SU-DHL-6 (cell line): ENCODE results near the gene EEFSEC.

ENCODE experiments used
- H2AFZ ChIP-seq: fragments of 200-600 bp; sonication (generic); 2 replicates; pipeline ENCODE4 v1.6.1; 2014; ENCODE audit warnings: low read depth, mild to moderate bottlenecking, moderate library complexity, mixed read lengths, antibody characterized with exemption, low read length; ENCODE audit not compliant: severe bottlenecking
- H3F3A ChIP-seq: fragments of 200-600 bp; shearing (Covaris generic); 2 replicates; pipeline ENCODE4 v1.6.0; 2016; ENCODE audit warnings: antibody characterized with exemption, mild to moderate bottlenecking; ENCODE audit not compliant: insufficient read depth
- H3K27ac ChIP-seq: fragments of 200-600 bp; sonication (generic); 2 replicates; pipeline ENCODE4 v1.5.1; 2016; ENCODE audit warnings: low read depth, mild to moderate bottlenecking, low read length, moderate library complexity, mixed read lengths
- H3K27me3 ChIP-seq: fragments of 200-600 bp; sonication (generic), shearing (Covaris generic); 2 replicates; pipeline ENCODE4 v1.6.0; 2014; ENCODE audit warnings: mild to moderate bottlenecking, low read length
- H3K36me3 ChIP-seq: fragments of 200-600 bp; sonication (generic); 2 replicates; pipeline ENCODE4 v1.6.1; 2014; ENCODE audit warnings: mild to moderate bottlenecking, low read length, mixed read lengths
- H3K4me2 ChIP-seq: fragments of 300-600, 200-600 bp; shearing (Covaris generic), sonication (generic); 2 replicates; pipeline ENCODE4 v1.6.0; 2014; ENCODE audit warnings: low read length, low read depth, mild to moderate bottlenecking; ENCODE audit not compliant: poor library complexity, severe bottlenecking
- H3K4me3 ChIP-seq: fragments of 200-600 bp; sonication (generic); 2 replicates; pipeline ENCODE4 v1.5.1; 2014; ENCODE audit warnings: antibody characterized with exemption, low read length, mild to moderate bottlenecking, mixed read lengths; ENCODE audit not compliant: insufficient read depth, poor library complexity, severe bottlenecking
- H3K79me2 ChIP-seq: fragments of 200-600 bp; sonication (generic); 2 replicates; pipeline ENCODE4 v1.6.1; 2014; ENCODE audit warnings: mild to moderate bottlenecking, low read length, moderate library complexity; ENCODE audit not compliant: insufficient read depth
- H3K9ac ChIP-seq: fragments of 200-600 bp; sonication (generic); 2 replicates; pipeline ENCODE4 v1.7.0; 2014; ENCODE audit warnings: mild to moderate bottlenecking, low read length
- H3K9me2 ChIP-seq: fragments of 200-600 bp; sonication (generic); replicated peaks from 2 replicates; pipeline ENCODE4 v1.6.1; 2014; ENCODE audit warnings: low read length; ENCODE audit not compliant: insufficient read depth
- H3K9me3 ChIP-seq: fragments of 200-600 bp; sonication (generic); 2 replicates; pipeline ENCODE4 v1.6.1; 2014; ENCODE audit warnings: low read length, mixed read lengths; ENCODE audit not compliant: insufficient read depth
- H4K20me1 ChIP-seq: fragments of 200-600 bp; sonication (generic); 2 replicates; pipeline ENCODE4 v1.6.1; 2014; ENCODE audit warnings: low read depth, mild to moderate bottlenecking, antibody characterized with exemption, low read length, moderate library complexity, mixed read lengths
- CTCF ChIP-seq: fragments of 200-600 bp; sonication (generic); IDR thresholded peaks from one replicate; pipeline ENCODE4 v1.5.1; 2017; ENCODE audit warnings: antibody characterized with exemption, mild to moderate bottlenecking, low read length, moderate library complexity; ENCODE audit not compliant: insufficient read depth, poor library complexity, severe bottlenecking
- EZH2phosphoT487 ChIP-seq: fragments of 200-600 bp; sonication (generic), shearing (Covaris generic); conservative IDR thresholded peaks from 2 replicates; pipeline ENCODE4 v1.6.1; 2018; ENCODE audit warnings: mild to moderate bottlenecking, antibody characterized with exemption, low read length, moderate library complexity, mixed read lengths

The EEFSEC gene

DNA sequence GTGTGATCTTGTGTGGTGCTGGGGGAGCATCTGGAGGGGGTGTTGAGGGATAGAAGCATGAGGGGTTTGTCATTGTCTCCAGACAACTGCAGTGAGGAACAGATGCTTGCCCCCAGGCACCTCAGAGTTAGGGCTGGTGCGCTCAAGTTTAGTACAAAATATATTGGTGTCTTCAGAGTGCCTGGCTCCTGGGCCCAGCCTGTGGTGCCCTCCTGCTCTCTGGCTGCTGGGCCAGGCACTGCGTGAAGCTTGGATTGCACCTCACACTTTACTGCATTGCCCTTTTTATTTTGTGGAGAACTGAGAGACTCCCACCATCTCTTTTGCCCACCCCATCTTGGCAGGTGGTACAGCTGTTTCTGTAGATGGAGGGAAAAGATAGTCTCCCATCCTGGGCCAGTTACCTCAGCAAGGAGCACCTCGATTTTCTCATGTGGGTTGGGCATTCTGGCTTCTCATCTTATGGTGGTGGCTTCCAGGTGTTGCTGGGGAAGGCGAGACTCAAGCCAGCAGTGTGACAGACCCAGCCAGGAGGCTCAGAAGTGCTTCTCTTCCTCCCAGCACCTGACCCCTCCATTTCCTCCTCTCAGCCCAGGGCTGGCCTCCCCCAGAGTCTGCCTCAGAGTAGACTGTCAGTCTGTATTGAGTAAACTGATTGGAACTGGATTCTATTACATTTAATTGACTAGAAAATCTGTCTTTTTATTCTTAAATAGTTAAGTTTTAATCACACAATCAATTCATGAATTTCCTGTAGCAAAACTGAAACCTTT lies 173.0 kb downstream of the EEFSEC start:
- TF ChIP-seq EZH2phosphoT487, result no peak
- no peak for TF ChIP-seq CTCF
- Histone ChIP-seq H3K79me2 (no peaks in the 10 kb centered on the region), H3K9me2 (no peaks in the 10 kb centered on the region), H3K36me3 (no peaks in the 10 kb centered on the region), H3F3A (no peaks in the 10 kb centered on the region), H3K4me3 (no peak overlapping the region), H3K27ac (no peak overlapping the region), H2AFZ (no peak overlapping the region), H4K20me1 (no peaks in the 10 kb centered on the region), H3K4me2 (no peak overlapping the region), H3K27me3 (no peaks in the 10 kb centered on the region), H3K9ac (no peak overlapping the region), H3K9me3 (no peaks in the 10 kb centered on the region)

- no peaks in the 10 kb centered on the region for H3K9me3 ChIP-seq
- TF ChIP-seq CTCF (no peak), EZH2phosphoT487 (no peak)
- no peaks in the 10 kb centered on the region for H3K36me3 ChIP-seq
- no peaks in the 10 kb centered on the region for H3K79me2 ChIP-seq
- no peak overlapping the region for H2AFZ ChIP-seq
- no peak overlapping the region for H3K4me3 ChIP-seq
- no peaks in the 10 kb centered on the region for H3K9me2 ChIP-seq
- no peak overlapping the region for H3K4me2 ChIP-seq
- H3K27ac ChIP-seq, result no peak overlapping the region
- no peaks in the 10 kb centered on the region for H3K27me3 ChIP-seq
- H4K20me1 ChIP-seq, result no peaks in the 10 kb centered on the region
- no peak overlapping the region for H3K9ac ChIP-seq
- H3F3A ChIP-seq, result no peaks in the 10 kb centered on the region
Observed at GRCh38 chr3:128327606-128328031, 174.3 kb downstream of the EEFSEC start.

DNA sequence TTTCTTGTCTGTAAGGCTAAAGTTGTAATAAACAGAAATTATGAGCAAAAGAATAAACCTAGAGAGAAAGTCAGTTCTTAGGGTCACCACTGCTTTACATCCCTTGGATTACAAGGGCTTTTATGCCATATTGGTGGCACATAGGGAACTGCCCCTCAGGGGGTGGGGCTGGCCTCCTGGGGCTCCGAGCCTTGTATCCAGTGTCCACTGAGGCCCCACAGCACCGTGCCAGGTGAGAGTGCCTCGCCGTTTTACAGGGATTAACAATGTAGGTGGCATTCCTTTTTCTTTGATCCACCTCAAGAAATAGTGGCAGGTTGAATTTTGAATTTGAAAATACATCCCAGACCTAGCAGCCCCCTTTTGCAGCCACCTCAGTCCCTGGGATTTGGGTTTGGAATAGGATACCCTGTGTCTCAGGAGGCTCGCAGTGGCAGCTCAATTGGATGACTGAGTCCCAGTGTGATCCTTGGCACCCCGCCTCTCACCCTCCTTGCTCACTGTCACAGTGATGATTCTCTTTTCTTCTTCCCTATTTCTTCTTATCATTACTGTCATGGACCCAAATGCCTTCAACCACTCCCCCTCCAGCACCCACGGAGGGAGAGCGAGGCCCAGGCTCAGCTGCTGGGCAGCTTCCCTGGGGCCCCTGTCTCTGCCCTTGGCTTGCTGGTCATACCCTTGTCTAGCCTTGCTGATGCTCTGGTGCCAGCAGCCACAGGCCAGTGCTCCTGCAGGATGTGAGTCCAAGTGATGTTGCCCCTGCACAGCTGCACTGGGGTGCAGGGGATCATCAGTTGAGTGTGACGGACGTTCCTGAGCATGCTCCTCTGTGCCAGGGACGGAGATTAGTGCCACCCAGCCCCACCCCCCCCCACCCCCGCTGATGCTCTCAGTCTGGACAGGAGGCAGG lies 175.5 kb downstream of the EEFSEC start:
- Histone ChIP-seq H3K9ac (no peak overlapping the region), H3K36me3 (no peaks in the 10 kb centered on the region)

More for the DNA sequence above, 175.5 kb downstream of the EEFSEC start:
- H3K9me2 ChIP-seq, result no peaks in the 10 kb centered on the region
- no peaks in the 10 kb centered on the region for H3K79me2 ChIP-seq
- no peaks in the 10 kb centered on the region for H3F3A ChIP-seq
- no peaks in the 10 kb centered on the region for H3K9me3 ChIP-seq
- no peak overlapping the region for H2AFZ ChIP-seq
- H3K27ac ChIP-seq, result no peak overlapping the region
- H4K20me1 ChIP-seq, result no peaks in the 10 kb centered on the region
- H3K4me3 ChIP-seq, result no peak overlapping the region
- TF ChIP-seq EZH2phosphoT487, result no peak
- no peak for TF ChIP-seq CTCF
- no peak overlapping the region for H3K4me2 ChIP-seq
- no peaks in the 10 kb centered on the region for H3K27me3 ChIP-seq
